Activated CD4-positive, alpha-beta T cell treated with anti-CD3 and anti-CD28 coated beads for 24 hours (primary cell): ENCODE measurements around the gene ZDBF2.
"Not testable (repeated sequence)": the region's sequence is repeated elsewhere in the genome, so short reads cannot be mapped to it uniquely, and the experiment has no call there.

Source experiments
- DNase-seq, 2 donors: peaks; one replicate each; pipeline ENCODE4 v3.0.0-alpha.2; 2020; ENCODE audit warnings: low read depth in 2 of 2

ZDBF2 gene

DNA sequence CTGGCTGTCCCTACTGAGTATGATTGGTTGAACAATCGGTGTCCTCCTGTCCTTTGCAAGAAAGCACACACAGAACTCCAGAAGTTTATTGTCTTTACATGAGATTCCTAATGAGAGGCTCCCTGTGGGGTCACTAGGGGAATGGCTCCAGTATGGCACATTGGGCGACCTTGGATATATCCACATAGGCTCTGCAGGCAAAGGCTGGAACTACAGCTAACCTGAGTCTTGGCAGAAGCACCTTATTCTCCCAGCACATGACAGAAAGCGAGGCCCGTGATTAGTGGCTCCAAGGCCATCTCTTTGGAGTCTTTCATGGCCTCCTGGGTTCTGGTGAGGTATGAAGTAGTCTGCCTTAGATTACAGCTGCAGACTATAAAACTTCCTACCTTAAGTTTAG, 49.0 kb downstream of the ZDBF2 start:
- no peak for DNase-seq

DNA sequence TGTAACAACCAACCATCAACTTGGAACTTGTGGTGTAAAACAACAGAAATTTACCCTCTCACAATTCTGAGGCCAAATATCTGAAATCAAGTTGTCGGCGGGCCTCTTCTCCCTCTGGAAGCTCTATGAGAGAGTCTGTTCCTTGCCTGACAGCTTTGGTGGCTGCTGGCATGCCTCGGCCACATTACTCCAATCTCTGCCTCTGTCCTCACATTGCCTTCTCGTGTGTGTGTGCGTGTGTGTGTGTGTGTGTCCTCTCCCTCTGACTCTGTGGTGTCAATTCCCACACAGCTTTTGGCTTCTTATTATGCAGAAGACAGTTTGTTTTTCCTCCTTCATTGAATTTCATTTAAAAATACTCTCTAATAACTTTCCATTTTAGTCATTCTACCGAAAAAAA, 50.4 kb downstream of the ZDBF2 start:
- DNase-seq = no peak

DNA sequence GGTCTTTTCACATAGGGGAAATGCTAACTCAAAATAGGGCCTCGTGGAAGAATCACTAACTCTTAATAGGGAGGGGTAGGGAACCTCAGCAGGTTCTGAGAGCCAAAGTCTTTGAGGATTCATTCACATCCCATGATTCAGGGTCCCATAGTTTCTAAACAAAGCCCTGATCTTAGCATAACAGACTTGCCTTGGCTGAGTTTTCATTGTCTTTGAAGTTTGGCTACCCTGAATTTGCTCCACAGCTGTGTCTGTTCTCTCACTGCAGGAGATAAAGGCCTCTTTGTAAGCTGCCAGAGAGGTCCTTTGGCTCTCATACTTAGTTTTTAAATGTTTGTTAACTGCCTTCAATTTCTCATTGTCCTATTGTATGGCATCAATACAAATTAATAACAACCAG, 54.5 kb downstream of the ZDBF2 start:
- no peak for DNase-seq

DNA sequence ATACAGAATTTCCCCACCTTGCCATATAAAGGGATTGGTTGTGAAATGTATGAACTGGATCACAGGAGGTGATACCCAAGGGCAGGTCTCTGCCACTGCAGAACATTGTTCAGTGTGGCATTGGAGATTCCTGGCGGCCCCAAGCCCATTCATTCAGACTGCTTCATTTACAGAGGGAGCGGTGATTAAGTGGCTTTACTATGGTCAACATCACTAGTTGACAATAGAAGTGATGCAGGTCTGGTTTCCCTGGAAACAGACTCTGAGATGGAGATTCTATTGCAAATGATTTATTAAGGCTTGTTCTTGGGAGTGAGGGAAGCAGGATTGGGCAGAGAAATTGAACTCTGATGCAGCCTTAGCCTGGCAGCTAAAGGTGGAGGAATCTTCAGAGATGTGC, 62.4 kb downstream of the ZDBF2 start:
- no peak for DNase-seq

DNA sequence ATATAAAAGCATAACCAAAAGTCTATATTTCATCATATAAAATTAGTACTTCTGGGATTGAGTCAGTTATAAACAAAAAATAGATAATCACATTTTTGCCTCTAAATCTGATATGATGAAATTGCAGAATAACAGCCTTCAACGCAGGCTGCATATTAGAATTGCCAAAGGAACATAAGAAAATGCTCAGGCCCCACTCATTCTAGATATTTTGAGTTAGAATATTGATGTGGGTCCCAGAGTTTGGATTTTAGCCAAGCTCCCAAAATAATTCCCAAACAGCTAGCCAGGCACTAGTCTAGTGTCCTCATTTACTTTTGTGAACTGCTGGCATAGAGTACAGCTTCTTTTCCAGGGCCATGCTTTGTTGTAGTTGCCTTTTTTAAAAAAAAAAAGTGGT, 63.5 kb downstream of the ZDBF2 start:
- DNase-seq = no peak

DNA sequence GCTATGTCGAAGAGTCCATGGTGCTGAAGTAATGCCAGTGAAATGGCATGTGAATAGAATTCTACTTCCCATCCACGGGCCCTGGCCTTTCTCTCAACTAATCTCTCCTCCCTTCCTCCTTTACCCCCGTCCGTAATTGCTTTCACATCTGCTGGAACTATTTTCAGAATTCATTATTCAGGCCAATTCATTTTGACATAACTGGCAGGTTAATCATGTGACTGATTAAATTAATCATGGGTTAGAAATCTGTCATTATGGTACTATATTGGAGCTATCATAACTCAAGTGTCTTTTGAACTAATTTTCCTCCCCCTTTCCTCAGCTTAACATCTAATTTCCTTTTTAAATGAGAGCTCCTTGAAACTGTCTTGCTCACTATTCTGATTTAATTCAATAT, 66.9 kb downstream of the ZDBF2 start:
- DNase-seq = no peak

DNA sequence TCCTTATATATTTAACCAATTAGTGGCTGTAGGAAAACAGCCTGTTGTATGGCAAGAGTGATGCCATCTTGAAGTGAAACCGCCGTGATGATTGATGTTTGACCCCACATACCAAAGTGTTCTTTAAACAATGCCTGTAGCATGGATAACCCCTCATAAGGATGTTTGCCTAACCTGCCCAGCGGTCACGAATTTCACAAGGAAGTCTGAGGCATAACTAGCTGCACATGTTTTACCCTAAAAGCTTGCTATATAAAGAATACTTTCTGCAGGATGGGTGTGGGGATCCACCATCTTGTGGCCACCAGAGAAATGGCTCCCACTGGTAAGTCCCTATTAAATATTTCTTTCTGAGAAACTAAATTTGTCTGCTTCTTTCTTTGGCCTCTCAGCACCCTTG, 68.7 kb downstream of the ZDBF2 start:
- no peak for DNase-seq

DNA sequence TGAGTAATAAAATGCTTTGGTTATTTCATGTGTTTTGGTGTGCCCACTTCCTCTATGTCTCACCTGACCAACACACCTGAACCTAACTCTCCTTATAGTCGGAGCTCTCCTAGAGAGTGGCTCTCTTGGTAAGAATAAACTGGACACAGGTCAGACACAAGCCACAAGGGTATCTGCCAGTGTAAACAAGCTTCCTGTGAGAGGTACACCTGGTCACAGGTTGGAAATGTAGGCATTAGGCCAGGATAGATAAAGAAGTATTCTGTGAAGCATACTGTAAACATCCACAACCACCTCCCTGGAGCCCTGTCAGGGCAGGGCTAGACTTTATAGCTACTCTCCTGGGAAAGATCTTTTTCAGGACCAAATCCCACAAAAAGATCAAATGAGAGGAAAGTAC, 69.4 kb downstream of the ZDBF2 start:
- DNase-seq = no peak

DNA sequence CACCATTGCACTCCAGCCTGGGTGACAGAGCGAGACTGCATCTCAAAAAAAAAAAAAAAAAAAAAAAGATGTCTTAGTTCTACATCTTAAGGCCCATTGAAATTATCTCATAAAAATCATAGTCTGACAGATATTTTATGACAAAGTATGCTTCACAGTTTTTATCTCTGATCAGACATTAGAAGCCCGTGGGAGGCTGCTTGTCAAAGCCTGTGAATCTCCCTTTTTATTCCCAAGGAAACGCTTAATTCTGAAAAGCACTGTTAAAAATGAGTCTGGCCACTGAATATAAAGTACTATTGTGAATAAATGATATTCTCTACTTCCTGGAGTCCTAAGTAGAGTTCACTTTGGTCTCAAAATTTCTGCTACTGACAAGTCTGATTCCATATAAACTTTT, 71.1 kb downstream of the ZDBF2 start:
- no peak for DNase-seq

DNA sequence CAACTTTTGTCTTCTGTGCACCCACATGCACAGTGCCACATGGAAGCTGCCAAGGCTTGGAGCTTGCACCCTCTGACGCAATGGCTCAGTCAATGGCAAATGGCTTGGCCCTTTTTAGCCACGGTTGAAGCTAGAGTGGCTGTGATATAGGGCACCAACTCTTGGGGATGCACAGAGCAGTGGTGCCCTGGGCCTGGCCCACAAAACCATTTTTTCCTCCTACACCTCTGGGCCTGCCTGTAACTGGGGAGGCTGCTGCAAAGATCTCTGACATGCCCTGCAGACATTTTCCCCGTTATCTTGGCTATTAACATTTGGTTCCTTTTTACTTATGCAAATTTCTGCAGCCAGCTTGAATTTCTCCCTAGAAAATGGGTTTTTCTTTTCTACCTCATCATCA, 74.9 kb downstream of the ZDBF2 start:
- no peak for DNase-seq

DNA sequence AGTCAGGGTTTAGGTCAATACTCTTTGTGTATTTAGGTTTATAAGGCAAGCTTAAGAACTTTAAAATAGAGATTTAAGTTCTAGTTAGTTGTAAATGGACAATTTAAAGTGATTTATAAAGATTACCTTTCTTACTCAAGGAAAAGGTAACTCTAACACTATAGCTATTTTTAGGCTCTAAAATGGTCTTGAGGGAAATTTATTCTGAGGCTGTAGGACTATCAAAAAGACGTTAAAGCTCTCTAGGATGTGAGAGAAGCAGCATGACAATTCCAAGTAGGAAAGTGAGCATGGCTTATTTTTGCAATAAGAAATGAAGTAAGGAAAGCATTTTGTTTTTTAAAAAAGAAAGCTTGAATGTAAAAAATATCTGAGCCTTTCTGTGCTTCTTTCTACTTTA, 78.1 kb downstream of the ZDBF2 start:
- DNase-seq = no peak

DNA sequence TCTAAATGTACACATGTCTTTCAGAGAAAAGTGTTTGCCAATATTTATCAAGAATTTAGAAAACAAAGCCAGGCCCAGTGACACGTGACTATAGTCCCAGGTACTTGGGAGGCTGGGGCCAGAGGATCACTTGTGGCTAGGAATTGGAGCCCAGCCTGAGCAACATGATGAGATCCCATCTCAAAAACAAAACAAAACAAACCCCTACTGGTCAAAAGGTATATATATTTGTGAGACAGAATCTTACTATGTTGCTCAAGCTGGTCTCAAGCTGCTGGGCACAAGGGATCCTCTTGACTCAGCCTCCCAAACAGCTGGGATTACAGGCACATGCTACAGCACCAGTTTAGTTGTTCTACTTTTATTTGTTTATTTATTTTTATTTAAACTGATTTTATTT, 79.2 kb downstream of the ZDBF2 start:
- no peak for DNase-seq

DNA sequence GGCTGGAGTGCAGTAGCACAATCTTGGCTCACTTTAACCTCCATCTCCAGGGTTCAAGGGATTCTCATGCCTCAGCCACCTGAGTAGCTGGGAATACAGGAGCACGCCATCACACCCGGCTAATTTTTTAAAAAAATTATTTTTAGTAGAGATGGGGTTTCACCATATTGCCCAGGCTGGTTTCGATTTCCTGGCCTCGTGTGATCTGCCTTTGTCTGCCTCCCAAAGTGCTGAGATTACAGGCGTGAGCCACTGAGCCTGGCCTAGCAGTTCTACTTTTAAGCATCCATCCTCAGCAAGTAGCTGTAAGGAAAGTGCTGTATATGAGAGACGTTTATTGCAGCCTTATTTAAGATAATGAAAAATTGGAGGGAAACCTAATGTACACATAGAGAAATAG, 79.7 kb downstream of the ZDBF2 start:
- no peak for DNase-seq

DNA sequence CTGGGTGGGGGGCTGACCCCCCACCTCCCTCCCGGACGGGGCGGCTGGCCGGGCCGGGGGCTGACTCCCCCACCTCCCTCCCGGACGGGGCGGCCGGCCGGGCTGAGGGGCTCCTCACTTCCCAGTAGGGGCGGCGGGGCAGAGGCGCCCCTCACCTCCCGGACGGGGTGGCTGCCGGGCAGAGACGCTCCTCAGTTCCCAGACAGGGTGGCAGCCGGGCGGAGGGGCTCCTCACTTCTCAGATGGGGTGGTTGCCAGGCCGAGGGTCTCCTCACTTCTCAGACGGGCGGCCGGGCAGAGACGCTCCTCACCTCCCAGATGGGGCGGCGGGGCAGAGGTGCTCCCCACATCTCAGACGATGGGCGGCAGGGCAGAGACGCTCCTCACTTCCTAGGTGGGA, 82.4 kb downstream of the ZDBF2 start:
- not testable (repeated sequence) for DNase-seq

DNA sequence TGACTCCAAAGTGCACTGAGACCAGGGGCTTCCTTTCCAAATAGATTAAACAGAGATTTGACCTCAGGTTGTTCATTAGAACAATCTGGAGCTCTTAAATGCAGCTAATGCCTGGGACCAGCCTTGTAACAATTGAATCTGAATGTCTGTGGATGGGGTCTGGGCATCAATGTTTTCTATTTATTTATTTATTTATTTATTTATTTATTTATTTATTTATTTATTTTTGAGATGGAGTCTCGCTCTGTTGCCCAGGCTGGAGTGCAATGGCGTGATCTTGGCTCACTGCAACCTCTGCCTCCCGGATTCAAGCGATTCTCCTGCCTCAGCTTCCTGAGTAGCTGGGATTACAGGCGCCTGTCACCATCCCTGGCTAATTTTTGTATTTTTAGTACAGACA, 86.4 kb downstream of the ZDBF2 start:
- not testable (repeated sequence) for DNase-seq

DNA sequence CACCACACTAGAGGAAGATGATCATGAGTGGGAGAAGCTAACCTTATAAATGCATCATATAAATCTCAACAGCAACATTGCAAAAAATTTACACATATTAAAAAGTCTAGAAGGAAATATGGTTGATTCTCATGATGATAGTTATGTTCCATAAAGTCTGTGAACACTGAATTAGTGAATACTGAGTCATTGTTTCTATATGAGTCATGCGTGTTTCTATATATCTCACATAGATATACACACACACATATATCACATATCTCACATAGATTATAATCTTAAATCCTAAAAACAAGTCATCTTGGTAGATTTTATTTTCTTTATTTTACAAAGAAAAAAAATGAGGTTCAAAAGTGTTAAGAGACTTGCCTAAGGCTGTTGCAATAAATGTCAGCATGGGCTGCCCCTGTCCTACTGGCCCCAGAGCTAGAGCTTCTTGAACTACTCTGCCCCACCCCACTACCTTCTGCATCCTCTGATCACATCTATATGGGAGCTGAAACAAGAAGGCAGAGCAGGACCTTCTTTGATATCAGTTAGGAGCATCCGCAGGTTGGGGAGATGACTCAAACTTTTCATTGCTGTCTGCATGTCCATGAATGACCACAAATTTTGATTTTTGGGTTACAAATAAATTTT, 87.1 kb downstream of the ZDBF2 start:
- DNase-seq = no peak
